ENCODE results near the gene SVOP. TPM values are rescaled to one million over a fixed set of nuclear protein-coding genes. Genes with fewer than 3 reads are reported as not detected.

Gene SVOP
- total RNA-seq, 2 donors from 2014 or later = not detected

DNA sequence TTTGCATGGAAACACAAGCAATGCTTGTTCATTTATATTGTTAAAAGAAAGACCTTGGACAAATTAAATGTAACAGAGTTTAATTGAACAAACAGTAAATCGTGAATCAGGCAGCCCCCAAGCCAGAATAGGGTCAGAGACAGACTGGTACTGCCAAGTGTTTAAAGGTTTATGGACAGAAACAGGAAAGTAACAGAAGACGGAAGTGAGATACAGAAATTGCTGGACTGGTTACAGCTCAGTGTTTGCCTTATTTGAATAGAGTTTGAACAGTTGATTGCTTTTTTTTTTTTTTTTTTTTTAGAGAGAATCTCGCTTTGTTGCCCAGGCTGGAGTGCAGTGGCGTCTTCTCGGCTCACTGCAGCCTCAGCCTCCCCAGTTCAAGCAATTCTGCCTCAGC is 90.7 kb downstream of the SVOP start:
- DNase-seq (no peak), ATAC-seq (no peak)
- no peaks in the 10 kb centered on the region for H3K9me3 ChIP-seq (ENCODE audit: control insufficient read depth, low read length, poor library complexity, severe bottlenecking)
- no peaks in the 10 kb centered on the region for H3K4me1 Mint-ChIP-seq
- peaks cover 17% of the 10 kb centered on the region for H3K27me3 Mint-ChIP-seq
- no peaks in the 10 kb centered on the region for H3K36me3 Mint-ChIP-seq (ENCODE audit: low read depth)
- H3K4me3 Mint-ChIP-seq = no peak overlapping the region
- H3K27ac Mint-ChIP-seq = no peak overlapping the region

DNA sequence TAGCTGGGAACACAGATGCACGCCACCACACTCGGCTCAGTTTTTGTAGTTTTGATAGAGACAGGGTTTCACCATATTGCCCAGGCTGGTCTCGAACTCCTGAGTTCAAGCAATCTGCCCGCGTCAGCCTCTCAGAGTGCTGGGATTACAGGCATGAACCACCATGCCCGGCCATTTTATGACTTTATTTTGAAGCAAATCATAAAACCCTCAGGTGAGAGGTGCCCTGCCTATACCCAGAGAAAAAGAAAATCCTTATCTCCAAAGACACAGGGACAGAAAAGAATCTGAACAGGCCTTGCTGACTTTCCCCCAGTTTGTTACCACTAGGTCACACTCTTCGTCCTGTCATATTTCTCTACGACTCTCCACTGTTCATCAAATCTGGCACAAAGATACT is 92.2 kb downstream of the SVOP start:
- Mint-ChIP-seq H3K27ac (no peak overlapping the region), H3K36me3 (ENCODE audit: low read depth) (peaks cover 3% of the 10 kb centered on the region), H3K4me1 (no peaks in the 10 kb centered on the region), H3K27me3 (peaks cover 7% of the 10 kb centered on the region), H3K4me3 (no peak overlapping the region)
- no peak for DNase-seq
- no peak for ATAC-seq
- no peaks in the 10 kb centered on the region for H3K9me3 ChIP-seq (ENCODE audit: control insufficient read depth, low read length, poor library complexity, severe bottlenecking)

DNA sequence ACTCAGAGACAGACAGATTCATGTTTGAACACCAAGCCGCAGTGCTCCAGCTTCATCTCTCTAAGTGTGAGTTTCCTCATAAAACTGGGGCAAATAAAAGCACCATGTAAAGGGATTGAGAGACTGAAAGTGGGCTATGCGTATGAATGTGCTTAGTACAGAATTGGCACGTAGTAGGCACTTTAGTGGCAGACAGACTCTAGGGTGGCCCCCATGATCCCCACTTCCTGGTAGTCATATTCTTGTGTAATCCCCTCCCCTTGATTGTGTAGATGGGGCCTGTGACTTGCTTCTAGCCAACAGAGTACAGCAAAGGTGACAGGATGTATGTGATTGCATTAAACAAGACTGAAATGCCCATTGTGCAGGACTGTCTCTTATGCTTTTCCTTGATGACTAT is 98.0 kb downstream of the SVOP start:
- Mint-ChIP-seq H3K27ac (no peak overlapping the region), H3K36me3 (ENCODE audit: low read depth) (peaks cover 3% of the 10 kb centered on the region), H3K4me1 (no peaks in the 10 kb centered on the region), H3K27me3 (no peaks in the 10 kb centered on the region), H3K4me3 (no peak overlapping the region)
- no peak for DNase-seq
- ATAC-seq = no peak
- no peaks in the 10 kb centered on the region for H3K9me3 ChIP-seq (ENCODE audit: control insufficient read depth, low read length, poor library complexity, severe bottlenecking)

DNA sequence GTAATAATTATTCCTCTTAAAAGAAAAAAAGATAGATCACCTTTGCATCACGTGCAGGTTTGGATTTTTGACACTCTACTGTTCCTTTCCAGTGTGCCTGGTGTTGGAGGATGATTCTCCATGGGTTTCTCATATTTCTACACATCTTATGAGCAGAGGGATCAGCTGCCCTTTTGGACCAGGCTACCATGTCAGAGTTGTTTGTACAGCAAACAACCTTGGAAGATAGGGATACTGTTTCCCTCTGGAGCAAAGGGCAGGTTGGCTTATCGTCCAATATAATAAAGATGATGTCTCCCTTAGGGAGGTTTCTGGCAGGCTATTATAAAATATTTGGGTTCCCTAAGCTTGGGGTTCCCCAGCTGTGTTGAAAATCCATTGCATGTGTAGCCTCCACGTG is 98.9 kb downstream of the SVOP start:
- Mint-ChIP-seq H3K4me1 (no peaks in the 10 kb centered on the region), H3K27ac (no peak overlapping the region), H3K36me3 (ENCODE audit: low read depth) (peaks cover 3% of the 10 kb centered on the region), H3K27me3 (no peaks in the 10 kb centered on the region), H3K4me3 (no peak overlapping the region)
- no peak for ATAC-seq
- no peaks in the 10 kb centered on the region for H3K9me3 ChIP-seq (ENCODE audit: control insufficient read depth, low read length, poor library complexity, severe bottlenecking)
- DNase-seq = no peak

DNA sequence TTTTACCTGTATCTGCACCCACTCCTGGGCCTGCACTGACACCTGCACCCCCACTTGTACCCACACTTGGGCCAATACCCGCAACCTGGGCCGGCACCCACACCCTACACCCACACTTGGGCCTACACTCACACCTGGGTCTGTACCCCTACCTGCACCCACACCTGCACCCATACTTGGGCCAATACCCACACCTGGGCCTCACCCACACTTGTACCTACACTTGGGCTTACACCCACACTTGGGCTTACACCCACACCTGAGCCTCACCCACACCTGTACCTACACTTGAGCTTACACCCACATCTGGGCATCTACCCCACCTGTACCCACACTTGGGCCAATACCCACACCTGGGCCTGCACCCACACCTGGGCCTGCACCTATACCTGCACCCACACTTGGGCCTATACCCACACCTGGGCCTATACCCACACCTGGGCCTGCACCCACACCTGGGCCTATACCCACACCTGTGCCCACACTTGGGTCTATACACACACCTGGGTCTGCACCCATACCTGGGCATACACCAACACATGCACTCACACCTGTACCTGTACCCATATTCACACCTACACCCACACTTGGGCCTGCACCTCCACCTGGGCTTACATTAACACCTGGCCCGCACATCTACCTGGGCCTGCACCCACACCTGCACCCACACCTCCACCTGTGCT is 101.8 kb downstream of the SVOP start:
- H3K9me3 ChIP-seq (ENCODE audit: control insufficient read depth, low read length, poor library complexity, severe bottlenecking) = no peaks in the 10 kb centered on the region
- no peak overlapping the region for H3K27ac Mint-ChIP-seq
- DNase-seq (no peak), ATAC-seq (no peak)
- H3K27me3 Mint-ChIP-seq = peaks cover 4% of the 10 kb centered on the region
- H3K36me3 Mint-ChIP-seq (ENCODE audit: low read depth) = no peaks in the 10 kb centered on the region
- no peak overlapping the region for H3K4me3 Mint-ChIP-seq
- H3K4me1 Mint-ChIP-seq = peaks cover under 1% of the 10 kb centered on the region

DNA sequence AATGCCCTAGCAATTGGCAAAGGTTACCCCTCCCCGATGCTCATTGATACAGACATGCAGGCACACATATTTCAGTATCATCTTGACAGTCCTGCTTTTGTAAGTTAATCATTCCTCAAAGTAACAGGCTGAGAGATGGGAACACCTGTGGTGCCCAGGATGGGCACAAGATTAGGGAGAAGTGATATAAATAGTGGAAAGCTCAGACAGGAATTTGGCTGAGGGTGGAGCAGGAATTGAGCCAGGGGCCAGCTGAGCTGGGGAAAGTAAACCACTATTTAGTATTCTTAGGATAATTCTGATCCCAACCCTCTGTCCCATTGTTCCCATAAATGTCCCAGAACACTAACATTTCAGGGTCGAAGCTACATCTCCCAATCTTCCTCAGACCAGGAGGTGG is 102.7 kb downstream of the SVOP start:
- no peak for ATAC-seq
- H3K27ac Mint-ChIP-seq = no peak overlapping the region
- no peak for DNase-seq
- no peaks in the 10 kb centered on the region for H3K36me3 Mint-ChIP-seq (ENCODE audit: low read depth)
- H3K4me1 Mint-ChIP-seq = peaks cover 3% of the 10 kb centered on the region
- H3K9me3 ChIP-seq (ENCODE audit: control insufficient read depth, low read length, poor library complexity, severe bottlenecking) = no peaks in the 10 kb centered on the region
- no peak overlapping the region for H3K4me3 Mint-ChIP-seq
- peaks cover 4% of the 10 kb centered on the region for H3K27me3 Mint-ChIP-seq

DNA sequence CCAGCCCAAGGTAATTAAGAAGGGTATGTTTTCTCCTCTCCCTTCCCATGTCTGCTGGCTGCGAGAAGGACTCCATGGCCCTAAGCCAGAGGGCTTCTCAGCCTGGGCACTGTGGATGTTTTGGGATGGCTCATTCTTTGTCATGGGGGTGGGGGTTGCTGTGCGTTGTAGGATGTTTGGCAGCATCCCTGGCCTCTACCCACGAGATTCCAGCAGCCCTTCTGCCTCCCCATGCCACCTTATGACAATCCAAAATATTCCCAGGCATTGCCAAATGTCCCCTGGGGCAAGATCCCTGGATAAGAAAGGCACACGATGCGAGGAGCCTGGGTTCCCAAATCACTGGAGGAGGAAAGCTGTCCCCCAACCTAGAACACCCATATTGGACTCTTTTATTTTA is 104.5 kb downstream of the SVOP start:
- H3K36me3 Mint-ChIP-seq (ENCODE audit: low read depth) = no peaks in the 10 kb centered on the region
- no peaks in the 10 kb centered on the region for H3K9me3 ChIP-seq (ENCODE audit: control insufficient read depth, low read length, poor library complexity, severe bottlenecking)
- ATAC-seq = no peak
- H3K27ac Mint-ChIP-seq = no peak overlapping the region
- H3K27me3 Mint-ChIP-seq = peaks cover 4% of the 10 kb centered on the region
- peaks cover 3% of the 10 kb centered on the region for H3K4me1 Mint-ChIP-seq
- H3K4me3 Mint-ChIP-seq = no peak overlapping the region
- DNase-seq = no peak

DNA sequence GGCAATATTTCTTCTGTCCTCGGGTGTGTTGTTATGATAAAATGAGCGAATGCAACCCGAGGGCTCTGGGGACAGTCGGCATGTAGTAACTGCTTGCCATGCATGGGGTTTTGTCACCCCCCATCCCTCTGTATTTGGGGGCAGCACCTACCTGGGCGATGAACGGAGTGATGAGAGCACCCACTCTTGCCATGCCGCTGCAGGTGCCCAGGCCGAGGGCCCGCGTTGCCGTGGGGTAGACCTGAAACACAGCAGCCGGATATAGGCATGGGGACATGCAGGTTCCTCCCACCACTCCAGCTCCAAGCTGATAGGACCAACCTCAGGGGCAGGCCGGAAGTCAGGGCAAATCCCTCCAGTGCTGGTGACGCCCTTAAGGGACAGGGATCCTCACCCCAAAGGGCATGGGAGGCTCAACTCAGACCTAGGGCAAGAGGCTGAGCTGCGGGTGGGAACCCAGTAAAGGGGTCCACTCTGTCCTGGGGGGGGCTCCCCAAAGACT is 105.2 kb downstream of the SVOP start:
- ATAC-seq = no peak

DNA sequence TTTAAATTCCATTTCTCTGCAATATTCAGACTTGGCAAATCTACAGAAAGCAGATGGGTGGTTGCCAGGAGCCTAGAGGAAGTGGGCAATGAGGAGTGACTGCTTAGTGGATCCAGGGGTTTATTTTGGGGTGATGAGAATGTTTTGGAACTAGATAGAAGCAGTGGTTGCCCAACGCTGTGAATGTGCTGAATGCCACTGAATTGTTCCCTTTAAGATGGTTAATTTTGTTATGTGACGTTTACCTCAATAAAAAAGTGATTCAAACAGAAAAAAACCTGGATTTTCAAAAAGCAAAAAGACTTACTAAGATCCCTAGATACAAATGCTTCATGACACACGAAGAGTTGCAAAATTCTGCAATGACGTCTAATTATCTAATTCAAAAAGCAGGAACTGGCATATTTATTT is 106.7 kb downstream of the SVOP start:
- H3K27ac Mint-ChIP-seq = no peak overlapping the region
- H3K9me3 ChIP-seq (ENCODE audit: control insufficient read depth, low read length, poor library complexity, severe bottlenecking) = no peaks in the 10 kb centered on the region
- no peak overlapping the region for H3K4me3 Mint-ChIP-seq
- H3K4me1 Mint-ChIP-seq = peaks cover 3% of the 10 kb centered on the region
- H3K36me3 Mint-ChIP-seq (ENCODE audit: low read depth) = no peaks in the 10 kb centered on the region
- ATAC-seq (no peak), DNase-seq (no peak)
- peaks cover 4% of the 10 kb centered on the region for H3K27me3 Mint-ChIP-seq

More for the DNA sequence above, 105.2 kb downstream of the SVOP start:
- peaks cover 4% of the 10 kb centered on the region for H3K27me3 Mint-ChIP-seq
- H3K4me3 Mint-ChIP-seq = no peak overlapping the region
- H3K9me3 ChIP-seq (ENCODE audit: control insufficient read depth, low read length, poor library complexity, severe bottlenecking) = no peaks in the 10 kb centered on the region
- no peaks in the 10 kb centered on the region for H3K36me3 Mint-ChIP-seq (ENCODE audit: low read depth)
- DNase-seq = no peak
- peaks cover 3% of the 10 kb centered on the region for H3K4me1 Mint-ChIP-seq
- no peak overlapping the region for H3K27ac Mint-ChIP-seq

DNA sequence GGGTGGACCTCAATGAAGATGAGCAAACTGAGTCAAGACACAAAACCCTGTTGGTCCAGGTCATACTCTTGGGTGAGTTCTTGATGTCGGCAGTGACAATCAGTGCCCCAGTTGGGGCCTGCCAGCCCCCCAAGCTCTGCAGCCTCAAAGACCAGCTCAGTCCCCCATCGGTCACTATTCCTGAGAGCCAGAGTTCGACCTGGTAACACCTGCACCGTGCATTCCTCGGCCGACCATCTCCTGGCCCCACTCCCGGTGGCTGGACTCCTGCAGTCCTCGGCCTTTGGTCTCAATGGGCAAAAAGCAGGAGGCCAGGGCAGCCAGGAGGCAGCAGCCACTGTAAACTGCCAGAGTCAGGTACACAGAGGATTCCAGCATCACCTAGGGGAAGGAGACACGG is 108.5 kb downstream of the SVOP start:
- no peak overlapping the region for H3K27ac Mint-ChIP-seq
- ATAC-seq = no peak

DNA sequence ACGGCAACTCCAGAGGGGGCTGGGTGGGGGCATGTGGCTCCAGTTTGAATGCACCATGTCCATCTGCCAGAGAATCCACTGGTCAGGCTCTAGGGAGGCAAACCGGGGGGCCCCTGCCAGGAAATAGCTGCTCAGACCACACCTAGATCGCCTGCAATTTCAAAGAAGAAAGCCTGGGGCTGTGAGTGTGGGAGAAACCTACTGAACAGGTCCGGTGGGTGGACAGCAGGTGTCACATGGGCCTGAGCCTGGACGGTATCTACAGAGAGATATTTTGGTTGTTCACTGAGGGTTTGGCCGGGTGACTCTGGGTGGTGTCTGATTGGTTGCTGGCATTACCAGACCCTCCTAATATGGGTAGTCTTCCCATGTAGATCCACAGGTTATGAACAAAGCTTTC is 109.0 kb downstream of the SVOP start:
- Mint-ChIP-seq H3K27ac (no peak overlapping the region), H3K4me1 (peaks cover 3% of the 10 kb centered on the region), H3K27me3 (peaks cover 20% of the 10 kb centered on the region), H3K4me3 (no peak overlapping the region), H3K36me3 (ENCODE audit: low read depth) (no peaks in the 10 kb centered on the region)
- DNase-seq = no peak
- H3K9me3 ChIP-seq (ENCODE audit: control insufficient read depth, low read length, poor library complexity, severe bottlenecking) = no peaks in the 10 kb centered on the region
- no peak for ATAC-seq

More for the DNA sequence above, 108.5 kb downstream of the SVOP start:
- Mint-ChIP-seq H3K27me3 (peaks cover 16% of the 10 kb centered on the region), H3K4me1 (peaks cover 3% of the 10 kb centered on the region), H3K36me3 (ENCODE audit: low read depth) (no peaks in the 10 kb centered on the region), H3K4me3 (no peak overlapping the region)
- no peaks in the 10 kb centered on the region for H3K9me3 ChIP-seq (ENCODE audit: control insufficient read depth, low read length, poor library complexity, severe bottlenecking)
- no peak for DNase-seq

DNA sequence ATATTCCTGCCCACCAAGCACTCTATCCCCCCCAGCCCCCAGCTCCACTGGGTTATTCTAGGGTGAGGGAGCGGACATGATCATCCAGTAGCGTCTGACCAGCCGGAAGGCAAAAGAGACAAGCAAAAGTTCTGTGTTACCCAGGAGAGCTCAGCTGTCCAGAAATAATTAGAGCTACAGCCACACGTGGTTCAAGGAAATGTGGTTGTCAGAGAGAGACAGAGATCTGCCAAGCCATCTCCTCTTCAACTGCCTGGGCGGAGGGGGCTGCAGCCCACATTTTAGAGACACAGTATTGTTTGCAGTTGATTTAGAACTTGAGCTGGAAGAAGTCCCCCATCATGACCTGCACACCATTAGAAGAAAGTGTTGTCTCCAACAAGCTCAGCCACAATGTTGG is 110.5 kb downstream of the SVOP start:
- H3K9me3 ChIP-seq (ENCODE audit: control insufficient read depth, low read length, poor library complexity, severe bottlenecking) = no peaks in the 10 kb centered on the region
- Mint-ChIP-seq H3K27ac (no peak overlapping the region), H3K27me3 (peaks cover 32% of the 10 kb centered on the region), H3K36me3 (ENCODE audit: low read depth) (no peaks in the 10 kb centered on the region), H3K4me1 (peaks cover 3% of the 10 kb centered on the region), H3K4me3 (no peak overlapping the region)
- DNase-seq (no peak), ATAC-seq (no peak)

DNA sequence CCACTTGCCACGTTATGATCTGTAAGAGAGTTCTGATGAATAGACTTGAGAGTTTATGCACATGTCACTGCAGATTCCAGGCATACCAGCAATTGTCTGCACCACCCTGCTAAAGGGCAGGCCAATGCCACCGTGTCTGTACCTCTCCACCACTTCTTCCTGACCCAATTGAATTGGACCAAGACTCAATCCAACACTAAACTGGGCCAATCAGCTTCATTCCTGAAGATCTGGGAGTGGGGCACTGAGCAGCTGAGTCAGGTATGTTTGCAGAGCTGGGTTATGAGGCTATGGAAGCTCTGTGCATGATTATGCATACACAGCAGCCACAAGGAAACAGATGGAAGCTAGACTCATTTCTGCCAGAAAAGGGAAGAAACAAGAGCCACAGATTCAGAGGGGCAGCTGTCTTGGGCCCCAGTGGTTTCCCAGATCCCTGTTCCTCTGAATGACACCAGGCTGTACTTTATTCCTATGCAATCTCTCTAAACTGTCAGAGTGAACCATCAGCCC is 113.0 kb downstream of the SVOP start:
- DNase-seq = no peak
- H3K9me3 ChIP-seq (ENCODE audit: control insufficient read depth, low read length, poor library complexity, severe bottlenecking) = no peaks in the 10 kb centered on the region
- ATAC-seq = no peak
- Mint-ChIP-seq H3K27ac (no peak overlapping the region), H3K4me1 (no peaks in the 10 kb centered on the region), H3K36me3 (ENCODE audit: low read depth) (no peaks in the 10 kb centered on the region), H3K4me3 (no peak overlapping the region), H3K27me3 (peaks cover 30% of the 10 kb centered on the region)

DNA sequence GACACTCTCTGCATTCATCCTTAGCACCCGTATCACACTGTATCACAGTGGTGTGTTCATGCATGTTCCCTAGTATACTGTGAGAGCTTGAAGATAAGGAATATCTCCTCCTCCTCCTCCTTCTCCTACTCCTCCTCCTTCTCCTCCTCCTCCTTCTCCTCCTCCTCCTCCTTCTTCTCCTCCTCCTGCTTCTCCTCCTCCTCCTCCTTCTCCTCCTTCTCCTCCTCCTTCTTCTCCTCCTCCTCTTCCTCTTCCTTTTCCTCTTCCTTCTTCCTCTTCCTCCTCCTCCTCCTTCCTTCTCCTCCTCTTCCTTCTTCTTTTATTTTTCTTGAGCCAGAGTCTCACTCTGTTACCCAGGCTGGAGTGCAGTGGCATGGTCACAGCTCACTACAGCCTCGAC is 113.9 kb downstream of the SVOP start:
- no peaks in the 10 kb centered on the region for H3K36me3 Mint-ChIP-seq (ENCODE audit: low read depth)
- H3K9me3 ChIP-seq (ENCODE audit: control insufficient read depth, low read length, poor library complexity, severe bottlenecking) = no peaks in the 10 kb centered on the region
- peaks cover 30% of the 10 kb centered on the region for H3K27me3 Mint-ChIP-seq
- ATAC-seq (no peak), DNase-seq (no peak)
- H3K4me1 Mint-ChIP-seq = no peaks in the 10 kb centered on the region
- no peak overlapping the region for H3K27ac Mint-ChIP-seq
- no peak overlapping the region for H3K4me3 Mint-ChIP-seq
